ENCODE measurements around the gene ATP9B.

- TF ChIP-seq POLR2A (IDR thresholded peaks at IDR 0.05; ENCODE audit: low read length), result no peak
- no peak for TF ChIP-seq GATA1 (IDR thresholded peaks at IDR 0.05; ENCODE audit: low read depth, low read length)
These were observed 36.3 kb downstream of the ATP9B start for GRCh38 chr18:79105455-79105854.
